Sigmoid colon (tissue), 7 donors: ENCODE results near the gene NCOR2. TPM values are rescaled to one million over a fixed set of nuclear protein-coding genes. Genes with fewer than 3 reads are reported as not detected.
A peak's percentile ranks its signal among the peaks of the same experiment; 100 is the strongest.
"Not testable (repeated sequence)": the region's sequence is repeated elsewhere in the genome, so short reads cannot be mapped to it uniquely, and the experiment has no call there.

Source experiments
- DNase-seq: peaks from one replicate; pipeline ENCODE4 v3.0.0-alpha.2; 2019
- H3K27ac ChIP-seq, 4 donors: fragments of 200-600 bp; sonication (generic); one replicate each; pipeline ENCODE4 v1.5.1; 2016 to 2019; ENCODE audit warnings: mild to moderate bottlenecking in 1 of 4
- H3K27me3 ChIP-seq, 3 donors: fragments of 200-600 bp; sonication (generic); one replicate each; pipeline ENCODE4 v1.5.1; 2019; ENCODE audit warnings: mild to moderate bottlenecking in 1 of 3
- H3K36me3 ChIP-seq, 4 donors: fragments of 200-600 bp; sonication (generic); one replicate each; pipeline ENCODE4 v1.5.1; 2016 to 2019
- H3K4me1 ChIP-seq, 4 donors: fragments of 200-600 bp; sonication (generic); one replicate each; pipeline ENCODE4 v1.5.1; 2017 to 2019
- H3K4me3 ChIP-seq, 4 donors: fragments of 200-600 bp; sonication (generic); one replicate each; pipeline ENCODE4 v1.5.1; 2017 to 2019; ENCODE audit warnings: mild to moderate bottlenecking in 2 of 4, moderate library complexity in 1 of 4
- H3K9me3 ChIP-seq, 4 donors: fragments of 200-600 bp in 3 of 4; sonication (generic) in 3 of 4; one replicate each; pipeline versions ENCODE4 v1.5.1 to v1.6.1; 2013 to 2019
- CTCF ChIP-seq, 4 experiments: fragments of 450-650 bp in 3 of 4; fragments of 200-600 bp in 1 of 4; IDR thresholded peaks; one replicate each; pipeline ENCODE4 v1.5.1; 2016 to 2019; ENCODE audit warnings: antibody characterized with exemption in 4 of 4, mild to moderate bottlenecking in 3 of 4, moderate library complexity in 2 of 4
- EP300 ChIP-seq, 4 donors: sonication (generic); formaldehyde crosslinking; IDR thresholded peaks; one replicate each; pipeline ENCODE4 v1.6.1; 2017; ENCODE audit warnings: antibody characterized with exemption in 4 of 4
- POLR2A ChIP-seq, 2 donors: fragments of 450-650 bp; IDR thresholded peaks; one replicate each; pipeline ENCODE4 v1.6.1; 2016; ENCODE audit warnings: antibody characterized with exemption in 2 of 2, mild to moderate bottlenecking in 2 of 2, moderate library complexity in 2 of 2
- POLR2AphosphoS5 ChIP-seq, 4 donors: sonication (generic); formaldehyde crosslinking; IDR thresholded peaks; one replicate each; pipeline ENCODE4 v1.6.1; 2017; ENCODE audit warnings: antibody characterized with exemption in 4 of 4
- WGBS, 2 donors: extraction: QIAGEN DNeasy Blood & Tissue Kit; methylation state at CpG; one replicate each; pipeline ENCODE4 v1.1.7; 2013; 5-methylcytosine and 5-hydroxymethylcytosine counted together
- intact Hi-C: fragments of 100-400 bp; cut with DNase I; formaldehyde crosslinking; loops from one replicate; pipeline ENCODE4 v1.15.1; 2023
- polyA plus RNA-seq, 3 donors: library from polyadenylated mRNA; stranded (reverse); fragments of 200-250 nt; gene quantifications; one replicate each; pipeline ENCODE4 v1.2.3, GENCODE V29; 2013
- total RNA-seq, 4 donors: library from RNA; depleted of rRNA; stranded (reverse); fragments of >200 nt; gene quantifications; one replicate each; pipeline ENCODE4 v1.1.0, GENCODE V29; 2016
- donor health status: healthy with polysubstance abuse.
- donor health status: Bipolar disorder and iron deficiency.
- donor health status: healthy.

Gene NCOR2
- total and polyA plus RNA-seq, 7 donors: 18.6 to 134 (median 47.9) TPM

- no peaks in the 10 kb centered on the region for H3K36me3 ChIP-seq
- no peaks in the 10 kb centered on the region for H3K9me3 ChIP-seq
- no peak overlapping the region for H3K4me3 ChIP-seq
- H3K4me1 ChIP-seq: peaks cover 0 to 5% (median 2%) of the 10 kb centered on the region in 4 donors
- intact Hi-C loops: no loop called here
- H3K27me3 ChIP-seq: no peaks in the 10 kb centered on the region
- TF ChIP-seq POLR2AphosphoS5 (IDR thresholded peaks at IDR 0.05) (peak in 2 of 4 donors; percentile 12 to 62), EP300 (IDR thresholded peaks at IDR 0.05) (no peak)
- peak; percentile 81 for DNase-seq
- H3K27ac ChIP-seq: peak overlapping the region; percentile 22 to 50 (median 34)
- WGBS, 2 donors: 35 to 73% methylated on average over 9 of the region's 9 CpGs
Observed at GRCh38 chr12:124588751-124589267, 21.4 kb upstream of the NCOR2 start.

- H3K4me3 ChIP-seq: no peak overlapping the region
- no peaks in the 10 kb centered on the region for H3K27me3 ChIP-seq
- H3K9me3 ChIP-seq: no peaks in the 10 kb centered on the region
- 89 to 95% methylated on average over 4 of the region's 4 CpGs for WGBS, 2 donors
- TF ChIP-seq POLR2AphosphoS5 (IDR thresholded peaks at IDR 0.05) (no peak), EP300 (IDR thresholded peaks at IDR 0.05) (no peak), POLR2A (IDR thresholded peaks at IDR 0.05) (no peak), CTCF (IDR thresholded peaks at IDR 0.05) (no peak)
- no peak for DNase-seq
- peaks cover 0 to 5% (median 2%) of the 10 kb centered on the region in 4 donors for H3K4me1 ChIP-seq
- intact Hi-C loops: no loop called here
- peak overlapping the region; percentile 22 to 50 (median 34) for H3K27ac ChIP-seq
- H3K36me3 ChIP-seq: no peaks in the 10 kb centered on the region
Observed at GRCh38 chr12:124588018-124588634, 20.7 kb upstream of the NCOR2 start.

GRCh38 chr12:124586756-124587155 is 19.3 kb upstream of the NCOR2 start:
- H3K9me3 ChIP-seq: no peaks in the 10 kb centered on the region
- DNase-seq: no peak
- TF ChIP-seq EP300 (IDR thresholded peaks at IDR 0.05) (no peak), CTCF (IDR thresholded peaks at IDR 0.05) (no peak), POLR2A (IDR thresholded peaks at IDR 0.05) (no peak), POLR2AphosphoS5 (IDR thresholded peaks at IDR 0.05) (no peak)
- H3K4me3 ChIP-seq: no peak overlapping the region
- WGBS, 2 donors: 20 to 62% methylated on average over 11 of the region's 11 CpGs
- H3K27me3 ChIP-seq: no peaks in the 10 kb centered on the region
- intact Hi-C loops: no loop called here
- H3K27ac ChIP-seq: no peak overlapping the region
- H3K4me1 ChIP-seq: peaks cover 0 to 5% (median 2%) of the 10 kb centered on the region in 4 donors
- no peaks in the 10 kb centered on the region for H3K36me3 ChIP-seq

- H3K4me3 ChIP-seq, H3K36me3 ChIP-seq, H3K27ac ChIP-seq, intact Hi-C loops, H3K9me3 ChIP-seq, H3K4me1 ChIP-seq, H3K27me3 ChIP-seq, DNase-seq: not testable (repeated sequence)
- 96 to 97% methylated on average over 7 of the region's 7 CpGs for WGBS, 2 donors
Observed at GRCh38 chr12:124584494-124584893, 17.1 kb upstream of the NCOR2 start.

GRCh38 chr12:124583854-124584253 is 16.4 kb upstream of the NCOR2 start:
- 94 to 96% methylated on average over 10 of the region's 10 CpGs for WGBS, 2 donors
- TF ChIP-seq CTCF (IDR thresholded peaks at IDR 0.05) (no peak), EP300 (IDR thresholded peaks at IDR 0.05) (no peak), POLR2A (IDR thresholded peaks at IDR 0.05) (no peak), POLR2AphosphoS5 (IDR thresholded peaks at IDR 0.05) (no peak)
- H3K27me3 ChIP-seq: no peaks in the 10 kb centered on the region

GRCh38 chr12:124582108-124582424 is 14.7 kb upstream of the NCOR2 start:
- DNase-seq: no peak
- no peak overlapping the region for H3K27ac ChIP-seq
- WGBS, 2 donors: 31 to 35% methylated on average over 5 of the region's 5 CpGs
- H3K27me3 ChIP-seq: no peaks in the 10 kb centered on the region
- no peak for TF ChIP-seq EP300 (IDR thresholded peaks at IDR 0.05)
- no peak for TF ChIP-seq POLR2A (IDR thresholded peaks at IDR 0.05)
- TF ChIP-seq POLR2AphosphoS5 (IDR thresholded peaks at IDR 0.05): no peak
- no peaks in the 10 kb centered on the region for H3K9me3 ChIP-seq
- no peaks in the 10 kb centered on the region for H3K36me3 ChIP-seq
- intact Hi-C loops: no loop called here
- H3K4me3 ChIP-seq: no peak overlapping the region
- H3K4me1 ChIP-seq: no peaks in the 10 kb centered on the region

More at GRCh38 chr12:124583854-124584253, 16.4 kb upstream of the NCOR2 start:
- H3K4me3 ChIP-seq: no peak overlapping the region
- intact Hi-C loops: no loop called here
- no peaks in the 10 kb centered on the region for H3K36me3 ChIP-seq
- no peak overlapping the region for H3K27ac ChIP-seq
- DNase-seq: no peak
- H3K9me3 ChIP-seq: no peaks in the 10 kb centered on the region
- H3K4me1 ChIP-seq: peaks cover 0 to 5% (median 2%) of the 10 kb centered on the region in 4 donors
